ENCODE results near the gene SGK1.
A peak's percentile ranks its signal among the peaks of the same experiment; 100 is the strongest.

Gene SGK1

GRCh38 chr6:134176264-134176975 lies 141.5 kb downstream of the SGK1 start:
- no peak for FAIRE-seq
- no peak for DNase-seq (ENCODE audit: insufficient read length)
- TF ChIP-seq POLR2AphosphoS5 (IDR thresholded peaks at IDR 0.05; ENCODE audit: low read depth, low read length) (no peak), TAF1 (IDR thresholded peaks at IDR 0.05; ENCODE audit: borderline replicate concordance, low read depth, low read length) (no peak), POLR2A (IDR thresholded peaks at IDR 0.05; ENCODE audit: low read depth, low read length) (no peak)

GRCh38 chr6:134175532-134176263 lies 142.2 kb downstream of the SGK1 start:
- DNase-seq (ENCODE audit: insufficient read length): peak; percentile 25
- TF ChIP-seq POLR2A (IDR thresholded peaks at IDR 0.05; ENCODE audit: low read depth, low read length) (no peak), POLR2AphosphoS5 (IDR thresholded peaks at IDR 0.05; ENCODE audit: low read depth, low read length) (no peak), TAF1 (IDR thresholded peaks at IDR 0.05; ENCODE audit: borderline replicate concordance, low read depth, low read length) (no peak)
- no peak for FAIRE-seq

GRCh38 chr6:134174672-134175531 lies 143.0 kb downstream of the SGK1 start:
- peak; percentile 88 for FAIRE-seq
- peak; percentile 69 for DNase-seq (ENCODE audit: insufficient read length)
- TF ChIP-seq POLR2A (IDR thresholded peaks at IDR 0.05; ENCODE audit: low read depth, low read length) (peak; percentile 99), POLR2AphosphoS5 (IDR thresholded peaks at IDR 0.05; ENCODE audit: low read depth, low read length) (peak; percentile 98), TAF1 (IDR thresholded peaks at IDR 0.05; ENCODE audit: borderline replicate concordance, low read depth, low read length) (peak; percentile 88)

GRCh38 chr6:134173936-134174671 lies 143.8 kb downstream of the SGK1 start:
- FAIRE-seq: peak; percentile 60

GRCh38 chr6:134173366-134173725 lies 144.6 kb downstream of the SGK1 start:
- DNase-seq (ENCODE audit: insufficient read length) (no peak), FAIRE-seq (no peak)

More at GRCh38 chr6:134173936-134174671, 143.8 kb downstream of the SGK1 start:
- TF ChIP-seq POLR2A (IDR thresholded peaks at IDR 0.05; ENCODE audit: low read depth, low read length) (no peak), TAF1 (IDR thresholded peaks at IDR 0.05; ENCODE audit: borderline replicate concordance, low read depth, low read length) (no peak), POLR2AphosphoS5 (IDR thresholded peaks at IDR 0.05; ENCODE audit: low read depth, low read length) (no peak)
- DNase-seq (ENCODE audit: insufficient read length): peak; percentile 26

GRCh38 chr6:134172706-134173365 lies 145.1 kb downstream of the SGK1 start:
- no peak for FAIRE-seq
- no peak for TF ChIP-seq POLR2A (IDR thresholded peaks at IDR 0.05; ENCODE audit: low read depth, low read length)
- DNase-seq (ENCODE audit: insufficient read length): no peak

More at GRCh38 chr6:134173366-134173725, 144.6 kb downstream of the SGK1 start:
- TF ChIP-seq POLR2A (IDR thresholded peaks at IDR 0.05; ENCODE audit: low read depth, low read length) (no peak), POLR2AphosphoS5 (IDR thresholded peaks at IDR 0.05; ENCODE audit: low read depth, low read length) (no peak), TAF1 (IDR thresholded peaks at IDR 0.05; ENCODE audit: borderline replicate concordance, low read depth, low read length) (no peak)

GRCh38 chr6:134172020-134172705 lies 145.7 kb downstream of the SGK1 start:
- TF ChIP-seq POLR2A (IDR thresholded peaks at IDR 0.05; ENCODE audit: low read depth, low read length) (no peak), POLR2AphosphoS5 (IDR thresholded peaks at IDR 0.05; ENCODE audit: low read depth, low read length) (no peak), TAF1 (IDR thresholded peaks at IDR 0.05; ENCODE audit: borderline replicate concordance, low read depth, low read length) (no peak)
- DNase-seq (ENCODE audit: insufficient read length) (no peak), FAIRE-seq (no peak)

- no peak for DNase-seq (ENCODE audit: insufficient read length)
- TF ChIP-seq POLR2A (IDR thresholded peaks at IDR 0.05; ENCODE audit: low read depth, low read length) (no peak), TAF1 (IDR thresholded peaks at IDR 0.05; ENCODE audit: borderline replicate concordance, low read depth, low read length) (no peak), POLR2AphosphoS5 (IDR thresholded peaks at IDR 0.05; ENCODE audit: low read depth, low read length) (no peak)
- no peak for FAIRE-seq
These were observed 146.4 kb downstream of the SGK1 start for GRCh38 chr6:134171517-134171916.

GRCh38 chr6:134170844-134171243 lies 147.1 kb downstream of the SGK1 start:
- DNase-seq (ENCODE audit: insufficient read length): no peak
- no peak for FAIRE-seq
- no peak for TF ChIP-seq POLR2AphosphoS5 (IDR thresholded peaks at IDR 0.05; ENCODE audit: low read depth, low read length)
- no peak for TF ChIP-seq POLR2A (IDR thresholded peaks at IDR 0.05; ENCODE audit: low read depth, low read length)
- TF ChIP-seq TAF1 (IDR thresholded peaks at IDR 0.05; ENCODE audit: borderline replicate concordance, low read depth, low read length): no peak

Data from GM12892 (cell line).